Prostate gland (tissue), 2 donors: ENCODE measurements around the gene IMMP2L.

Experiments used
- CTCF ChIP-seq, 4 experiments: fragments of 200-600 bp in 2 of 4; fragments of 450-650 bp in 2 of 4; sonication (generic) in 2 of 4; IDR thresholded peaks; 1 replicate in 3 of 4; 2 replicates in 1 of 4; pipeline ENCODE4 v1.5.1; 2016 to 2019; ENCODE audit warnings: antibody characterized with exemption in 4 of 4, mild to moderate bottlenecking in 2 of 4, moderate library complexity in 2 of 4
- POLR2A ChIP-seq: fragments of 450-650 bp; IDR thresholded peaks from one replicate; pipeline ENCODE4 v1.6.1; 2016; ENCODE audit warnings: antibody characterized with exemption, mild to moderate bottlenecking
- POLR2AphosphoS5 ChIP-seq: sonication (generic); formaldehyde crosslinking; IDR thresholded peaks from one replicate; pipeline ENCODE4 v1.6.1; 2017; ENCODE audit warnings: antibody characterized with exemption

- TF ChIP-seq POLR2A (no peak), CTCF (IDR thresholded peaks at IDR 0.05) (no peak), POLR2AphosphoS5 (no peak)
Observed at GRCh38 chr7:111010798-111011197, 551.5 kb downstream of the IMMP2L start.
